Gastrocnemius medialis (tissue), 4 donors: Measurements from ENCODE around the gene LATS2. TPM values are rescaled to one million over a fixed set of nuclear protein-coding genes. Genes with fewer than 3 reads are reported as not detected.

ENCODE experiments used
- ATAC-seq, 2 donors: fragments of 150-250 bp; one replicate each; pipeline ENCODE4 v1.9.1; 2016
- DNase-seq, 2 donors: peaks; one replicate each; pipeline ENCODE4 v3.0.0-alpha.2; 2019
- H3K27ac ChIP-seq, 4 donors: fragments of 200-600 bp; sonication (generic); 1 replicate in 1 of 4; 2 replicates in 3 of 4; pipeline ENCODE4 v1.5.1; 2016 to 2018; ENCODE audit warnings: mild to moderate bottlenecking in 2 of 4, moderate library complexity in 1 of 4
- H3K27me3 ChIP-seq, 3 donors: fragments of 200-600 bp; sonication (generic) in 2 of 3; 1 replicate in 1 of 3; 2 replicates in 2 of 3; pipeline versions ENCODE4 v1.5.1 to v1.6.0; 2016 to 2019; ENCODE audit warnings: mild to moderate bottlenecking in 1 of 3, moderate library complexity in 1 of 3
- H3K36me3 ChIP-seq, 2 donors: fragments of 200-600 bp; sonication (generic) in 1 of 2; one replicate each; pipeline ENCODE4 v1.5.1; 2017 to 2018
- H3K4me1 ChIP-seq, 2 donors: fragments of 200-600 bp; sonication (generic) in 1 of 2; one replicate each; pipeline ENCODE4 v1.5.1; 2016 to 2017; ENCODE audit warnings: mild to moderate bottlenecking in 2 of 2
- H3K4me3 ChIP-seq, 4 donors: fragments of 200-600 bp; sonication (generic) in 3 of 4; 1 replicate in 1 of 4; 2 replicates in 3 of 4; pipeline ENCODE4 v1.5.1; 2016 to 2019; ENCODE audit warnings: mild to moderate bottlenecking in 2 of 4
- H3K9me3 ChIP-seq, 3 donors: fragments of 200-600 bp; sonication (generic) in 2 of 3; 1 replicate in 1 of 3; 2 replicates in 2 of 3; pipeline ENCODE4 v1.5.1; 2016 to 2019
- POLR2A ChIP-seq, 2 donors: fragments of 450-650 bp; IDR thresholded peaks; one replicate each; pipeline ENCODE4 v1.6.1; 2017; ENCODE audit warnings: antibody characterized with exemption in 2 of 2, mild to moderate bottlenecking in 2 of 2, moderate library complexity in 2 of 2
- in situ Hi-C, 4 donors: fragments of 200-750 bp; cut with MboI; loops; one replicate each; pipeline versions ENCODE4 v1.15.0 to v1.8.0; 2017; ENCODE audit warnings: low sequenced_read_pairs in 4 of 4
- intact Hi-C: fragments of 100-400 bp; cut with DNase I; formaldehyde crosslinking; loops from one replicate; pipeline ENCODE4 v1.15.1; 2023; ENCODE audit warnings: low total_unique reads
- total RNA-seq, 4 donors: library from RNA; depleted of rRNA; stranded (reverse); fragments of >200 nt; gene quantifications; one replicate each; pipeline versions ENCODE4 v1.1.0 to v1.2.3, GENCODE V29; 2016
- TF ChIP-seq, protein P1 (sequence below), 5 experiments: fragments of 450-650 bp in 3 of 5; fragments of 200-600 bp in 2 of 5; sonication (generic) in 2 of 5; IDR thresholded peaks in 4 of 5; conservative IDR thresholded peaks in 1 of 5; 1 replicate in 4 of 5; 2 replicates in 1 of 5; pipeline ENCODE4 v1.5.1; 2016 to 2019; ENCODE audit warnings: antibody characterized with exemption in 5 of 5, mild to moderate bottlenecking in 3 of 5, moderate library complexity in 3 of 5

Gene LATS2
- total RNA-seq, 4 donors from 2014 or later, result 11.5 to 34.1 (median 18.8) TPM

DNA sequence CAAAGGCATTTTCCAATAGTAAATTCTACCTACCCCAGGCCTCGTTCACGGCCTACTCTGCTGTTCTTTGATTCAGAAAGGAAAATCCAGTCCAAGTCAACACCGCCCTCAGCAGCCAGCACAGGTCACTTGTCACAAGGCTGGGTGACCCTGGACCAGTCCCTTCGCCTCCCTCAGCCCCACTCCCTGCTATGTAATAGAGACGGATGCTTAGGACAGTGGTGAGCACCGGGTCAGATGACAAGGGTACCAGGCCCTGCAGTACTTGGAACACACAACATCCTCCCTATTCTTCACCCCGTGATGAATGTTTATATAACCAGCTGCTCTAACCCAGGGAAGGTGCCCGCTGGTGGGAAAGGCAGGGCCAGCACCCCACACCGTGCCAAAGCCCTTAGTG lies 14.3 kb downstream of the LATS2 start:
- H3K27me3 ChIP-seq, result no peaks in the 10 kb centered on the region
- H3K4me3 ChIP-seq, result no peak overlapping the region
- ATAC-seq, result peak; percentile 73 to 82
- intact Hi-C loops, result no loop called here
- H3K36me3 ChIP-seq, result peaks cover 0 to 9% of the 10 kb centered on the region in 2 donors
- in situ Hi-C loops, result no loop called here
- no peak for TF ChIP-seq POLR2A (IDR thresholded peaks at IDR 0.05)
- TF ChIP-seq, protein P1, sequence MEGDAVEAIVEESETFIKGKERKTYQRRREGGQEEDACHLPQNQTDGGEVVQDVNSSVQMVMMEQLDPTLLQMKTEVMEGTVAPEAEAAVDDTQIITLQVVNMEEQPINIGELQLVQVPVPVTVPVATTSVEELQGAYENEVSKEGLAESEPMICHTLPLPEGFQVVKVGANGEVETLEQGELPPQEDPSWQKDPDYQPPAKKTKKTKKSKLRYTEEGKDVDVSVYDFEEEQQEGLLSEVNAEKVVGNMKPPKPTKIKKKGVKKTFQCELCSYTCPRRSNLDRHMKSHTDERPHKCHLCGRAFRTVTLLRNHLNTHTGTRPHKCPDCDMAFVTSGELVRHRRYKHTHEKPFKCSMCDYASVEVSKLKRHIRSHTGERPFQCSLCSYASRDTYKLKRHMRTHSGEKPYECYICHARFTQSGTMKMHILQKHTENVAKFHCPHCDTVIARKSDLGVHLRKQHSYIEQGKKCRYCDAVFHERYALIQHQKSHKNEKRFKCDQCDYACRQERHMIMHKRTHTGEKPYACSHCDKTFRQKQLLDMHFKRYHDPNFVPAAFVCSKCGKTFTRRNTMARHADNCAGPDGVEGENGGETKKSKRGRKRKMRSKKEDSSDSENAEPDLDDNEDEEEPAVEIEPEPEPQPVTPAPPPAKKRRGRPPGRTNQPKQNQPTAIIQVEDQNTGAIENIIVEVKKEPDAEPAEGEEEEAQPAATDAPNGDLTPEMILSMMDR (IDR thresholded peaks at IDR 0.05 in 4 of 5, conservative IDR thresholded peaks at IDR 0.05 in 1 of 5), result no peak
- H3K9me3 ChIP-seq, result no peaks in the 10 kb centered on the region
- peak; percentile 70 to 71 for DNase-seq
- H3K4me1 ChIP-seq, result peaks cover 58 to 77% of the 10 kb centered on the region in 2 donors
- H3K27ac ChIP-seq, result peak overlapping the region; percentile 72 to 82 (median 74)

DNA sequence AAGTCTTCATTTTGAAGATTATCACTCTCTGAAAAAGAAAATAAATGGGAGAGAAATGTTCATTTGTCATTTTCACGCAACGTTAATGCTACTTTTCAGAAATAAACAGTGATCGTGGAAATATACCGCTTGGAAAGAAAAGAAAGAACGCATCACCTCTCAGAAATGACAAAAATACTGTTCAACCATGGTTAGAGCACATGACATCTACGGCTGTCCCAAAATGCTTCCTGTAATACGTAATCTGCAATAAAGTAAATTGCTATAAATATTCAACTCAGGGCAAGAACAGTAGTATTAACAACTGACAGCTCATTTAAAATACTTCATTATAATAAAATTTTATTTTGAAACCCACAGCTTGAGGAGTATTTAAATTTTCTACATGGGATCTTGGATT lies 15.2 kb downstream of the LATS2 start:
- Histone ChIP-seq H3K4me1 (peaks cover 65 to 80% of the 10 kb centered on the region in 2 donors), H3K27ac (peak overlapping the region; percentile 72 to 82 (median 74)), H3K4me3 (no peak overlapping the region), H3K9me3 (no peaks in the 10 kb centered on the region), H3K36me3 (peaks cover 0 to 9% of the 10 kb centered on the region in 2 donors), H3K27me3 (no peaks in the 10 kb centered on the region)
- DNase-seq (no peak), ATAC-seq (peak in 1 of 2 donors; percentile 37)
- TF ChIP-seq POLR2A (IDR thresholded peaks at IDR 0.05), result no peak
- TF ChIP-seq, protein P1 (IDR thresholded peaks at IDR 0.05 in 4 of 5, conservative IDR thresholded peaks at IDR 0.05 in 1 of 5), result no peak
- in situ Hi-C loops, result no loop called here
- intact Hi-C loops, result no loop called here

DNA sequence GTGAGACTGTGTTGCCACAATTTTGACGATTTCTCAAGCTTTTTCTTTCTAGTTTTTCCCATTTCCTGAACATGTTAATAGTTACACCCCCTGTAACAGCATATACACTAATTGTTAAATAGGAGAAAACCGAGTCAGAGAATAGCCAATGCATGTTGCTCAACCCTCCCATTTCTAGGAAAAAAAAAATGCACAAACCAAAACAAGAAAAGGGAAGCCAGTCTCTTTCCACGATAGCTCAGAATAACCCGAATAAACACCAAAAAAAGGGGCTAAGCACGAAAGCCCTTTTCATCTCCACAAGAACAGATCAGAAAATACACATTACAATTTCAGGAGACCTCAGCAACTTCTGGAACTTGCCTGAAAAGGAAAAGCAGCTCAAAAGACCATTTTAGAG lies 16.3 kb downstream of the LATS2 start:
- no peaks in the 10 kb centered on the region for H3K27me3 ChIP-seq
- no peak for ATAC-seq
- peak overlapping the region; percentile 72 to 82 (median 74) for H3K27ac ChIP-seq
- TF ChIP-seq, protein P1 (IDR thresholded peaks at IDR 0.05 in 4 of 5, conservative IDR thresholded peaks at IDR 0.05 in 1 of 5), result no peak
- TF ChIP-seq POLR2A (IDR thresholded peaks at IDR 0.05), result no peak
- in situ Hi-C loops (no loop called here), intact Hi-C loops (no loop called here)
- DNase-seq, result no peak
- no peaks in the 10 kb centered on the region for H3K9me3 ChIP-seq
- peaks cover 0 to 9% of the 10 kb centered on the region in 2 donors for H3K36me3 ChIP-seq
- no peak overlapping the region for H3K4me3 ChIP-seq
- peaks cover 65 to 78% of the 10 kb centered on the region in 2 donors for H3K4me1 ChIP-seq

DNA sequence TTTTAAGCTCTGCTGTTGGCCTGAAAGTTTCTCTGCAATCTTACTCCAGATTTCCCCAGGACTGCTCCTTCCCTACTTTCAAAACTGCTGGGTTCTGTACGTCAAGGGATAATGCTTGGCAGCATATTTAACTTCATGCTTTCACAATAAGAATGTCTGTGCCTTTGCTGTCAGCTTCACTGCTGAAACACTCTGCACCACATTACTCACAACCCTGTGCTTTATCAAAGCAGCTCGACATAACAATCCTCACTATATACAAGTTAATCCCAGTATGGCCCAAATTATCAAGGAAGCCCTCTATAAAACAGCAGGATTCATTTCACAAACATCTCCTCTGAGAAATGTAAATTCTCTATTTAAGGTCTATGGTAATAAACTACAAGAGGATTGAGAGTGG lies 17.5 kb downstream of the LATS2 start:
- no peak for DNase-seq
- in situ Hi-C loops, result no loop called here
- peak overlapping the region; percentile 57 to 82 (median 74) for H3K27ac ChIP-seq

More for the DNA sequence above, 17.5 kb downstream of the LATS2 start:
- Histone ChIP-seq H3K4me1 (peaks cover 70 to 71% of the 10 kb centered on the region in 2 donors), H3K9me3 (no peaks in the 10 kb centered on the region), H3K4me3 (no peak overlapping the region), H3K36me3 (peaks cover 0 to 9% of the 10 kb centered on the region in 2 donors), H3K27me3 (no peaks in the 10 kb centered on the region)
- peak; percentile 14 to 45 for ATAC-seq
- TF ChIP-seq POLR2A (IDR thresholded peaks at IDR 0.05), result no peak
- TF ChIP-seq, protein P1 (IDR thresholded peaks at IDR 0.05 in 4 of 5, conservative IDR thresholded peaks at IDR 0.05 in 1 of 5), result no peak
- intact Hi-C loops, result no loop called here
